AG04449 (cell line): Measurements from ENCODE around the gene NLRP6.

ENCODE experiments used
- CTCF ChIA-PET: fragments of 350-600 bp; formaldehyde crosslinking; extraction: SDS; loops from one replicate; lab custom pipeline; 2021; ENCODE audit warnings: antibody characterized with exemption; lab: Yijun Ruan, JAX
- POLR2A ChIA-PET: fragments of 400-600, 350-600 bp; formaldehyde crosslinking; extraction: SDS; loops from one replicate; lab custom pipeline; 2020; ENCODE audit warnings: antibody characterized with exemption, inconsistent platforms; lab: Yijun Ruan, JAX
- DNase-seq: peaks from one replicate; pipeline ENCODE4 v3.0.0-alpha.2; 2010; ENCODE audit warnings: low read depth, low spot score
- H3K4me3 ChIP-seq: 2 replicates; pipeline ENCODE4 v1.5.1; 2011; ENCODE audit warnings: low read depth, mild to moderate bottlenecking, control low read depth, low read length
- CTCF ChIP-seq: IDR thresholded peaks from one replicate; pipeline ENCODE4 v1.5.1; 2011; ENCODE audit warnings: mild to moderate bottlenecking, moderate library complexity, low read length, control low read depth, inconsistent platforms; ENCODE audit not compliant: insufficient read depth; ENCODE audit errors: missing control alignments

The NLRP6 gene

GRCh38 chr11:278001-278951 is at the start of gene NLRP6:
Gene NLRP6 (plus strand): TSS chr11:278407. CDS start chr11:278570, 163 bp downstream.
- DNase-seq: no peak
- POLR2A ChIA-PET: no interaction called here
- CTCF ChIA-PET: interaction anchor here (1.6 kb wide), 1 partner anchor 28 kb away, joined by 5 read pairs; no protein-coding TSS in a partner anchor
- no peak for TF ChIP-seq CTCF
- H3K4me3 ChIP-seq: no peak within 1 kb of the TSS

- TF ChIP-seq CTCF: no peak
- CTCF ChIA-PET: interaction anchor here (0.9 to 4.8 kb wide), 5 partner anchors 9 to 218 kb away, joined by 3 to 24 read pairs (median 4); no protein-coding TSS in a partner anchor
- POLR2A ChIA-PET: interaction anchor here (0.8 to 1.7 kb wide), 2 partner anchors 14 to 17 kb away, joined by 3 to 6 read pairs; no protein-coding TSS in a partner anchor
Observed at GRCh38 chr11:230431-230830, 47.8 kb upstream of the NLRP6 start.

GRCh38 chr11:232783-233565 is 45.2 kb upstream of the NLRP6 start:
- no peak for DNase-seq
- no peak overlapping the region for H3K4me3 ChIP-seq
- ChIA-PET CTCF (interaction anchor here (1.1 kb wide), 1 partner anchor 18 kb away, joined by 3 read pairs; no protein-coding TSS in a partner anchor), POLR2A (no interaction called here)
- no peak for TF ChIP-seq CTCF

More at GRCh38 chr11:230431-230830, 47.8 kb upstream of the NLRP6 start:
- H3K4me3 ChIP-seq: no peak overlapping the region
- no peak for DNase-seq

- CTCF ChIA-PET: interaction anchor here (0.7 to 1.6 kb wide), 2 partner anchors 21 to 26 kb away, joined by 3 to 7 read pairs; no protein-coding TSS in a partner anchor
- TF ChIP-seq CTCF: no peak
- DNase-seq: no peak
- POLR2A ChIA-PET: interaction anchor here (0.7 to 1.1 kb wide), 2 partner anchors 23 to 28 kb away, joined by 4 read pairs; partner anchors contain the start of genes BET1L and RIC8A
- peak overlapping the region; percentile 61 for H3K4me3 ChIP-seq
Observed at GRCh38 chr11:235180-235579, 43.0 kb upstream of the NLRP6 start.

GRCh38 chr11:235609-235996 is 42.6 kb upstream of the NLRP6 start:
- H3K4me3 ChIP-seq: peak overlapping the region; percentile 61
- no peak for DNase-seq
- CTCF ChIA-PET: no interaction called here
- POLR2A ChIA-PET: interaction anchor here (1.1 kb wide), 1 partner anchor 28 kb away, joined by 4 read pairs; the partner anchor contains the start of genes BET1L and RIC8A
- TF ChIP-seq CTCF: no peak
